H1 (cell line): ENCODE measurements around the gene KBTBD3. TPM values are rescaled to one million over a fixed set of nuclear protein-coding genes. Genes with fewer than 3 reads are reported as not detected.
A peak's percentile ranks its signal among the peaks of the same experiment; 100 is the strongest.

ENCODE experiments used
- CTCF ChIA-PET: fragments of 300-600 bp; sonication (Branson Sonifier 250); formaldehyde crosslinking; loops from one replicate; lab custom pipeline; 2021; ENCODE audit not compliant: partially characterized antibody; lab: Charles Lee
- POLR2A ChIA-PET: fragments of 300-600 bp; sonication (Branson Sonifier 250); formaldehyde crosslinking; loops from one replicate; lab custom pipeline; 2021; ENCODE audit warnings: inconsistent platforms; ENCODE audit not compliant: partially characterized antibody; lab: Charles Lee
- DNase-seq, 2 experiments: peaks; one replicate each; pipeline versions ENCODE4 v3.0.0 to v3.0.0-alpha.2; 2010 to 2022; ENCODE audit warnings: low spot score in 2 of 2, low read depth in 1 of 2, mixed read lengths in 1 of 2
- FAIRE-seq: peaks from 2 replicates; lab custom pipeline; 2011; peaks lifted over from hg19 to GRCh38; lab: Jason Lieb, UNC
- H2AFZ ChIP-seq: 2 replicates; pipeline ENCODE4 v1.8.1; 2012; ENCODE audit warnings: low read length, inconsistent platforms
- H2AK5ac ChIP-seq: 2 replicates; pipeline ENCODE4 v1.6.1; 2013; ENCODE audit warnings: low read depth, low read length
- H2BK120ac ChIP-seq: replicated peaks from 2 replicates; pipeline ENCODE3; 2013; ENCODE audit warnings: low read depth, low read length, inconsistent platforms
- H2BK12ac ChIP-seq: 2 replicates; pipeline ENCODE4 v1.6.1; 2013; ENCODE audit warnings: low read depth, low read length
- H2BK15ac ChIP-seq: 2 replicates; pipeline ENCODE4 v1.6.1; 2013; ENCODE audit warnings: low read length
- H2BK20ac ChIP-seq: 2 replicates; pipeline ENCODE4 v1.6.1; 2013; ENCODE audit warnings: low read length
- H2BK5ac ChIP-seq: 2 replicates; pipeline ENCODE4 v1.6.1; 2013; ENCODE audit warnings: low read depth, low read length
- H3K14ac ChIP-seq: 2 replicates; pipeline ENCODE4 v1.6.1; 2013; ENCODE audit warnings: inconsistent platforms; ENCODE audit not compliant: insufficient read length
- H3K18ac ChIP-seq: 2 replicates; pipeline ENCODE4 v1.6.1; 2013; ENCODE audit warnings: low read length; ENCODE audit errors: extremely low read depth
- H3K23ac ChIP-seq: 2 replicates; pipeline ENCODE4 v1.6.1; 2013; ENCODE audit warnings: inconsistent platforms; ENCODE audit not compliant: insufficient read length
- H3K23me2 ChIP-seq: 2 replicates; pipeline ENCODE4 v1.6.1; 2013; ENCODE audit warnings: low read depth, low read length
- H3K27ac ChIP-seq: 2 replicates; pipeline ENCODE4 v1.6.1; 2011; ENCODE audit warnings: low read depth, low read length, inconsistent platforms
- H3K27me3 ChIP-seq, 4 experiments: replicated peaks in 1 of 4; 1 replicate in 1 of 4; 2 replicates in 3 of 4; pipeline versions ENCODE4 v1.6.1 to v1.8.1; 2011 to 2013; ENCODE audit warnings: low read length in 3 of 4, mild to moderate bottlenecking in 3 of 4, inconsistent platforms in 2 of 4, mixed read lengths in 2 of 4, moderate library complexity in 1 of 4; ENCODE audit not compliant: control insufficient read depth in 3 of 4, insufficient read depth in 3 of 4; ENCODE audit errors: extremely low read depth in 1 of 4
- H3K36me3 ChIP-seq, 4 experiments: 2 replicates each; pipeline versions ENCODE4 v1.6.1 to v1.8.1; 2011 to 2013; ENCODE audit warnings: mild to moderate bottlenecking in 4 of 4, low read length in 3 of 4, moderate library complexity in 2 of 4, control low read depth in 1 of 4, inconsistent platforms in 1 of 4; ENCODE audit not compliant: insufficient read depth in 4 of 4, control insufficient read depth in 2 of 4
- H3K4ac ChIP-seq: replicated peaks from 2 replicates; pipeline ENCODE3; 2013; ENCODE audit warnings: low read length, low read depth, mixed read lengths, inconsistent platforms; ENCODE audit not compliant: insufficient read length
- H3K4me1 ChIP-seq, 4 experiments: replicated peaks in 1 of 4; 1 replicate in 1 of 4; 2 replicates in 3 of 4; pipeline versions ENCODE4 v1.6.1 to v1.8.1; 2011 to 2013; ENCODE audit warnings: low read length in 3 of 4, inconsistent platforms in 2 of 4, mixed read lengths in 1 of 4; ENCODE audit not compliant: insufficient read depth in 4 of 4, control insufficient read depth in 3 of 4
- H3K4me2 ChIP-seq, 2 experiments: 2 replicates each; pipeline versions ENCODE4 v1.6.1 to v1.8.1; 2011 to 2013; ENCODE audit warnings: low read depth in 2 of 2, low read length in 2 of 2, control low read depth in 1 of 2, inconsistent platforms in 1 of 2, mild to moderate bottlenecking in 1 of 2; ENCODE audit not compliant: insufficient read depth in 1 of 2
- H3K4me3 ChIP-seq, 4 experiments: fragments of 200-600, 300-600 bp in 1 of 4; sonication (generic), shearing (Covaris generic), sonication (Bioruptor Twin) in 1 of 4; 2 replicates each; pipeline versions ENCODE4 v1.5.1 to v1.8.1; 2011 to 2016; ENCODE audit warnings: low read length in 4 of 4, low read depth in 3 of 4, control low read depth in 2 of 4, inconsistent platforms in 2 of 4, mild to moderate bottlenecking in 2 of 4, mixed read lengths in 1 of 4, moderate library complexity in 1 of 4; ENCODE audit not compliant: insufficient read depth in 2 of 4; ENCODE audit errors: extremely low read depth in 1 of 4
- H3K56ac ChIP-seq: replicated peaks from 2 replicates; pipeline ENCODE3; 2013; ENCODE audit warnings: low read depth, mild to moderate bottlenecking, mixed read lengths, low read length, inconsistent platforms; ENCODE audit not compliant: insufficient read length
- H3K79me1 ChIP-seq: 2 replicates; pipeline ENCODE4 v1.6.1; 2013; ENCODE audit warnings: low read depth, low read length, control low read depth
- H3K79me2 ChIP-seq, 2 experiments: 2 replicates each; pipeline versions ENCODE4 v1.6.1 to v1.8.1; 2012 to 2013; ENCODE audit warnings: low read length in 2 of 2, mild to moderate bottlenecking in 2 of 2, inconsistent platforms in 1 of 2; ENCODE audit not compliant: insufficient read depth in 2 of 2, control insufficient read depth in 1 of 2
- H3K9ac ChIP-seq, 4 experiments: replicated peaks in 1 of 4; 1 replicate in 1 of 4; 2 replicates in 3 of 4; pipeline versions ENCODE4 v1.6.1 to v1.8.1; 2011 to 2013; ENCODE audit warnings: low read depth in 3 of 4, low read length in 3 of 4, control low read depth in 2 of 4, mild to moderate bottlenecking in 2 of 4, moderate library complexity in 2 of 4, inconsistent platforms in 1 of 4; ENCODE audit errors: extremely low read depth in 1 of 4
- H3K9me3 ChIP-seq, 2 experiments: 2 replicates each; pipeline versions ENCODE4 v1.6.1 to v1.8.1; 2012 to 2013; ENCODE audit warnings: mild to moderate bottlenecking in 2 of 2, moderate library complexity in 2 of 2, control low read depth in 1 of 2, inconsistent platforms in 1 of 2, low read depth in 1 of 2, low read length in 1 of 2, mixed read lengths in 1 of 2; ENCODE audit not compliant: insufficient read depth in 2 of 2
- H4K20me1 ChIP-seq, 2 experiments: replicated peaks in 1 of 2; 2 replicates each; pipeline versions ENCODE3 to v1.8.1; 2011 to 2013; ENCODE audit warnings: inconsistent platforms in 2 of 2, low read length in 2 of 2, mild to moderate bottlenecking in 1 of 2; ENCODE audit not compliant: insufficient read depth in 2 of 2, control insufficient read depth in 1 of 2
- H4K5ac ChIP-seq: 2 replicates; pipeline ENCODE4 v1.6.1; 2013; ENCODE audit warnings: low read length, low read depth, mixed read lengths, inconsistent platforms; ENCODE audit not compliant: insufficient read length
- H4K8ac ChIP-seq: 2 replicates; pipeline ENCODE4 v1.8.0; 2013; ENCODE audit warnings: mild to moderate bottlenecking, moderate library complexity, low read length, inconsistent platforms; ENCODE audit not compliant: insufficient read depth; ENCODE audit errors: extremely low read depth
- H4K91ac ChIP-seq: replicated peaks from 2 replicates; pipeline ENCODE3; 2013; ENCODE audit warnings: low read length, mixed read lengths, inconsistent platforms; ENCODE audit not compliant: insufficient read length
- ASH2L ChIP-seq: fragments of 200-600, 300-600 bp; sonication (generic); IDR thresholded peaks from one replicate; pipeline ENCODE4 v1.7.1; 2017; ENCODE audit warnings: low read length
- CREB1 ChIP-seq: IDR thresholded peaks from 2 replicates; pipeline ENCODE4 v1.6.1; 2012; ENCODE audit warnings: inconsistent platforms
- MAFK ChIP-seq: IDR thresholded peaks from 2 replicates; pipeline ENCODE4 v1.6.1; 2012; ENCODE audit warnings: low read depth, mild to moderate bottlenecking, improper control_type of control experiment, low read length
- NRF1 ChIP-seq: IDR thresholded peaks from 2 replicates; pipeline ENCODE4 v1.6.1; 2011; ENCODE audit warnings: mild to moderate bottlenecking, low read depth, low read length, improper control_type of control experiment
- RXRA ChIP-seq: IDR thresholded peaks from 2 replicates; pipeline ENCODE4 v1.6.1; 2011; ENCODE audit warnings: low read depth, mild to moderate bottlenecking, low read length, moderate library complexity; ENCODE audit not compliant: insufficient read depth
- SP2 ChIP-seq: IDR thresholded peaks from 2 replicates; pipeline ENCODE4 v1.6.1; 2012; ENCODE audit warnings: mild to moderate bottlenecking, low read length, inconsistent platforms
- SP4 ChIP-seq: IDR thresholded peaks from 2 replicates; pipeline ENCODE4 v1.6.1; 2012; ENCODE audit warnings: low read length, inconsistent platforms
- WGBS, 2 experiments: shearing (Covaris generic) in 1 of 2; methylation state at CpG; one replicate each; pipeline versions ENCODE4 v1.1.6 to v1.1.7; 2013 to 2015; ENCODE audit warnings: low lambda C conversion rate in 2 of 2, mixed read lengths in 2 of 2, inconsistent platforms in 1 of 2, low coverage in 1 of 2, missing lambda C conversion rate in 1 of 2; ENCODE audit not compliant: insufficient replicate concordance in 2 of 2, insufficient coverage in 1 of 2, insufficient read length in 1 of 2; ENCODE audit errors: extremely low coverage in 1 of 2, missing lambda C conversion rate in 1 of 2; 5-methylcytosine and 5-hydroxymethylcytosine counted together
- polyA plus RNA-seq, 7 experiments: library from polyadenylated mRNA; depleted of rRNA in 3 of 7; stranded (reverse) in 5 of 7; unstranded in 2 of 7; fragments of >200 nt in 5 of 7; fragments of 200-250 nt in 2 of 7; gene quantifications; 1 replicate in 5 of 7; 2 replicates in 1 of 7; 4 replicates in 1 of 7; pipeline versions ENCODE4 v1.2.1 to v1.2.3, GENCODE V29; 2011 to 2013; ENCODE audit warnings: missing spikeins in 2 of 7, mixed read lengths in 2 of 7
- total RNA-seq: library from RNA; stranded (reverse); fragmentation: NEBNext Ultra II Directional; extraction: Animal tissue kit (Norgen Biotek cat#: 25700); gene quantifications from 2 replicates; pipeline ENCODE4 v1.2.1, GENCODE V29; 2021

The KBTBD3 gene
- total and polyA plus RNA-seq, 2 of the 8 experiments (the other 6 are each of a cell fraction or from before 2014, with no cell fraction given) = 1.2 to 6.1 TPM

DNA sequence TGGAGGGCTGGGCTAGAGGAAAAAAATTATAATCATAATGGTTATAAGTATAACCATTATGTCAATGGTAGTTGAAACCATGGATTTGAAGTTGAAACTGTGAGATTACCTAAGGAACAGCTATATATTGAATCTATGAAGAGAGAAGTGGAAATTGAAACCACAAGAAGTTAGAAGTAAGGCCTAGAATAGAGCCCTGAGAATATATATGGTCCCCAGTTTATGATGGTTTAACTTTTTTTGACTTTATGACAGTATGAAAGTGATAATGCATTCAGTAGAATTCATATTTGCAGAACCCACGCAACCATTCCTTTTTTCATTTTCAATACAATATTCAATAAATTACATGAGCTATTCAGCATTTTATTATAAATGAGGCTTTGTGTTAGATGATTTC is 15.3 kb upstream of the KBTBD3 start:
- Histone ChIP-seq H4K8ac (no peak overlapping the region), H2BK12ac (no peak overlapping the region), H3K4me3 (no peak overlapping the region), H2BK120ac (no peak overlapping the region), H3K23me2 (no peaks in the 10 kb centered on the region), H2BK20ac (no peak overlapping the region), H3K79me2 (peaks cover 0 to 46% of the 10 kb centered on the region in 2 experiments; a peak in 3 of 4 replicates), H3K27ac (no peak overlapping the region), H4K20me1 (peaks cover 0 to 5% of the 10 kb centered on the region in 2 experiments), H3K9ac (peak overlapping the region in 1 of 4 experiments; percentile 34; a peak in 1 of 7 replicates), H3K18ac (no peak overlapping the region), H4K5ac (no peak overlapping the region), H2AK5ac (no peak overlapping the region), H3K23ac (no peak overlapping the region), H3K36me3 (peaks cover 4 to 71% (median 33%) of the 10 kb centered on the region in 4 experiments), H3K56ac (no peak overlapping the region), H3K27me3 (no peaks in the 10 kb centered on the region), H3K4me1 (no peaks in the 10 kb centered on the region), H3K4ac (no peak overlapping the region), H4K91ac (no peak overlapping the region), H2BK5ac (no peak overlapping the region), H3K9me3 (no peaks in the 10 kb centered on the region), H2BK15ac (no peak overlapping the region), H2AFZ (no peak overlapping the region), H3K79me1 (no peaks in the 10 kb centered on the region), H3K14ac (no peak overlapping the region), H3K4me2 (no peak overlapping the region)
- ChIA-PET POLR2A (interaction anchor here (0.7 kb wide), 1 partner anchor 14 kb away, joined by 3 read pairs; no protein-coding TSS in a partner anchor), CTCF (interaction anchor here (1.4 kb wide), 1 partner anchor 229 kb away, joined by 3 read pairs; no protein-coding TSS in a partner anchor)
- FAIRE-seq = no peak
- 85% methylated on average over 1 of the region's 1 CpG; no CpG with 5 or more reads in 1 of the 2 experiments for WGBS, 2 experiments
- DNase-seq = no peak
- TF ChIP-seq MAFK (no peak), CREB1 (no peak), NRF1 (no peak), SP4 (no peak), ASH2L (no peak), SP2 (no peak), RXRA (no peak)
